IMR-90 (cell line): ENCODE measurements around the gene SDHC. TPM values are rescaled to one million over a fixed set of nuclear protein-coding genes. Genes with fewer than 3 reads are reported as not detected.

Experiments
- ATAC-seq: fragments of 200-7000 bp; cut with Tn5 transposase; 2 replicates; pipeline ENCODE4 v1.9.1; 2020; ENCODE audit warnings: low read depth, mild to moderate bottlenecking, moderate library complexity
- BruUV-seq: library from RNA; stranded (reverse); fragments of 400-500 nt; replicated peaks from 2 replicates; lab custom pipeline; 2021; lab: Mats Ljungman, UMichigan
- CTCF ChIA-PET: fragments of 300-600 bp; formaldehyde crosslinking; extraction: SDS; loops from one replicate; lab custom pipeline; 2021; ENCODE audit warnings: antibody characterized with exemption; lab: Yijun Ruan, JAX
- POLR2A ChIA-PET: fragments of 300-600 bp; sonication (Branson Sonifier 250); formaldehyde crosslinking; loops from one replicate; lab custom pipeline; 2022; ENCODE audit warnings: antibody characterized with exemption; ENCODE audit not compliant: unreplicated experiment; lab: Charles Lee
- DNase-seq: peaks from one replicate; pipeline ENCODE4 v3.0.0; 2013
- H2AFZ ChIP-seq: replicated peaks from 2 replicates; pipeline ENCODE3; 2013; ENCODE audit warnings: low read length, mild to moderate bottlenecking; ENCODE audit not compliant: poor library complexity
- H2AK5ac ChIP-seq: 2 replicates; pipeline ENCODE4 v1.6.1; 2013; ENCODE audit warnings: low read depth, low read length, inconsistent platforms
- H2AK9ac ChIP-seq: replicated peaks from 2 replicates; pipeline ENCODE3; 2013; ENCODE audit warnings: mild to moderate bottlenecking, low read depth, low read length, moderate library complexity; ENCODE audit not compliant: poor library complexity
- H2BK120ac ChIP-seq: 2 replicates; pipeline ENCODE4 v1.6.1; 2013; ENCODE audit warnings: low read depth, low read length, inconsistent platforms
- H2BK15ac ChIP-seq: 3 replicates; pipeline ENCODE4 v1.6.1; 2013; ENCODE audit warnings: low read depth, low read length, inconsistent platforms
- H2BK20ac ChIP-seq: 2 replicates; pipeline ENCODE4 v1.6.1; 2013; ENCODE audit warnings: low read depth, mild to moderate bottlenecking, inconsistent platforms, low read length, moderate library complexity
- H2BK5ac ChIP-seq: 2 replicates; pipeline ENCODE4 v1.6.1; 2013; ENCODE audit warnings: mild to moderate bottlenecking, low read depth, low read length, inconsistent platforms; ENCODE audit not compliant: poor library complexity, severe bottlenecking
- H3K14ac ChIP-seq: replicated peaks from 2 replicates; pipeline ENCODE4 v1.6.1; 2013; ENCODE audit warnings: low read depth, low read length, inconsistent platforms
- H3K18ac ChIP-seq: 2 replicates; pipeline ENCODE4 v1.6.1; 2013; ENCODE audit warnings: low read depth, low read length, control low read depth
- H3K23ac ChIP-seq: 2 replicates; pipeline ENCODE4 v1.6.1; 2013; ENCODE audit warnings: low read depth, low read length, inconsistent platforms
- H3K27ac ChIP-seq: 2 replicates; pipeline ENCODE4 v1.5.1; 2013; ENCODE audit warnings: mild to moderate bottlenecking, control low read depth, low read length; ENCODE audit not compliant: insufficient read depth
- H3K27me3 ChIP-seq: 2 replicates; pipeline ENCODE4 v1.6.1; 2013; ENCODE audit warnings: low read length; ENCODE audit not compliant: control insufficient read depth, insufficient read depth
- H3K36me3 ChIP-seq: 2 replicates; pipeline ENCODE4 v1.6.1; 2013; ENCODE audit warnings: low read length, mixed read lengths; ENCODE audit not compliant: control insufficient read depth, insufficient read depth
- H3K4ac ChIP-seq: 2 replicates; pipeline ENCODE4 v1.6.1; 2013; ENCODE audit warnings: low read depth, low read length, inconsistent platforms
- H3K4me1 ChIP-seq: 2 replicates; pipeline ENCODE4 v1.6.1; 2013; ENCODE audit warnings: low read length, mixed read lengths; ENCODE audit not compliant: control insufficient read depth, insufficient read depth
- H3K4me2 ChIP-seq: 2 replicates; pipeline ENCODE4 v1.6.1; 2013; ENCODE audit warnings: low read depth, mild to moderate bottlenecking, control low read depth, low read length, moderate library complexity
- H3K4me3 ChIP-seq: 2 replicates; pipeline ENCODE4 v1.5.1; 2013; ENCODE audit warnings: low read depth, mild to moderate bottlenecking, control low read depth, low read length, moderate library complexity; ENCODE audit not compliant: insufficient read depth
- H3K56ac ChIP-seq: 2 replicates; pipeline ENCODE4 v1.6.1; 2013; ENCODE audit warnings: low read length, inconsistent platforms; ENCODE audit not compliant: insufficient read depth; ENCODE audit errors: extremely low read depth
- H3K79me1 ChIP-seq, 2 experiments: 2 replicates each; pipeline ENCODE4 v1.6.1; 2013; ENCODE audit warnings: low read length in 2 of 2, inconsistent platforms in 1 of 2, low read depth in 1 of 2
- H3K9ac ChIP-seq: 2 replicates; pipeline ENCODE4 v1.6.1; 2013; ENCODE audit warnings: low read depth, low read length, control low read depth
- H3K9me1 ChIP-seq: 2 replicates; pipeline ENCODE4 v1.6.1; 2013; ENCODE audit warnings: low read length, inconsistent platforms; ENCODE audit not compliant: insufficient read depth
- H3K9me3 ChIP-seq: 2 replicates; pipeline ENCODE4 v1.6.1; 2013; ENCODE audit warnings: low read length; ENCODE audit not compliant: control insufficient read depth, insufficient read depth
- H4K20me1 ChIP-seq: 2 replicates; pipeline ENCODE4 v1.6.1; 2013; ENCODE audit warnings: low read length, inconsistent platforms; ENCODE audit not compliant: insufficient read depth
- H4K5ac ChIP-seq: 2 replicates; pipeline ENCODE4 v1.6.1; 2013; ENCODE audit warnings: mild to moderate bottlenecking, low read depth, low read length, control low read depth
- H4K8ac ChIP-seq, 2 experiments: 2 replicates each; pipeline ENCODE4 v1.6.1; 2013; ENCODE audit warnings: low read depth in 2 of 2, low read length in 2 of 2, control low read depth in 1 of 2, inconsistent platforms in 1 of 2
- H4K91ac ChIP-seq: 2 replicates; pipeline ENCODE4 v1.6.1; 2013; ENCODE audit warnings: low read depth, low read length, inconsistent platforms; ENCODE audit not compliant: insufficient read depth
- BHLHE40 ChIP-seq: fragments of 150-350 bp; IDR thresholded peaks from 2 replicates; pipeline ENCODE4 v1.6.1; 2016; ENCODE audit warnings: mild to moderate bottlenecking, low read depth, low read length
- CEBPB ChIP-seq: IDR thresholded peaks from 2 replicates; pipeline ENCODE4 v1.6.1; 2012; ENCODE audit warnings: low read depth, low read length, improper control_type of control experiment
- CHD1 ChIP-seq: IDR thresholded peaks from 2 replicates; pipeline ENCODE4 v1.6.1; 2012; ENCODE audit warnings: low read depth, low read length, improper control_type of control experiment
- ELK1 ChIP-seq: fragments of 150-350 bp; IDR thresholded peaks from 2 replicates; pipeline ENCODE4 v1.6.1; 2016; ENCODE audit warnings: low read depth, mild to moderate bottlenecking, low read length, moderate library complexity, borderline replicate concordance
- FOS ChIP-seq: fragments of 150-350 bp; IDR thresholded peaks from 2 replicates; pipeline ENCODE4 v1.6.1; 2016; ENCODE audit warnings: low read depth, low read length
- MAFK ChIP-seq: IDR thresholded peaks from 2 replicates; pipeline ENCODE4 v1.6.1; 2012; ENCODE audit warnings: low read depth, low read length, improper control_type of control experiment
- MAZ ChIP-seq: IDR thresholded peaks from 2 replicates; pipeline ENCODE4 v1.6.1; 2012; ENCODE audit warnings: low read depth, mild to moderate bottlenecking, low read length, improper control_type of control experiment, moderate library complexity, borderline replicate concordance
- MXI1 ChIP-seq: IDR thresholded peaks from 2 replicates; pipeline ENCODE4 v1.6.1; 2012; ENCODE audit warnings: low read depth, mild to moderate bottlenecking, low read length, moderate library complexity, borderline replicate concordance
- NFE2L2 ChIP-seq: fragments of 150-350 bp; IDR thresholded peaks from 2 replicates; pipeline ENCODE4 v1.6.1; 2016; ENCODE audit warnings: low read depth, mild to moderate bottlenecking, low read length
- POLR2A ChIP-seq: IDR thresholded peaks from 2 replicates; pipeline ENCODE4 v1.6.1; 2012; ENCODE audit warnings: mild to moderate bottlenecking, low read depth, low read length
- RAD21 ChIP-seq: IDR thresholded peaks from 2 replicates; pipeline ENCODE4 v1.6.1; 2012; ENCODE audit warnings: low read length, improper control_type of control experiment
- RCOR1 ChIP-seq: IDR thresholded peaks from 2 replicates; pipeline ENCODE4 v1.6.1; 2012; ENCODE audit warnings: mild to moderate bottlenecking, low read length, improper control_type of control experiment; ENCODE audit not compliant: insufficient replicate concordance
- RFX5 ChIP-seq: IDR thresholded peaks from 2 replicates; pipeline ENCODE4 v1.8.0; 2012; ENCODE audit warnings: low read depth, mild to moderate bottlenecking, low read length, moderate library complexity
- SMC3 ChIP-seq: fragments of 150-350 bp; IDR thresholded peaks from 2 replicates; pipeline ENCODE4 v1.6.1; 2016; ENCODE audit warnings: low read depth, mild to moderate bottlenecking, antibody characterized with exemption, low read length, moderate library complexity
- USF2 ChIP-seq: fragments of 150-350 bp; IDR thresholded peaks from 2 replicates; pipeline ENCODE4 v1.6.1; 2017; ENCODE audit warnings: mild to moderate bottlenecking, antibody characterized with exemption, low read length, low read depth
- WGBS, 2 experiments: methylation state at CpG; one replicate each; pipeline versions ENCODE4 v1.1.5 to v1.1.7; 2013; ENCODE audit warnings: missing lambda C conversion rate in 2 of 2; ENCODE audit not compliant: insufficient read length in 1 of 2; ENCODE audit errors: extremely low coverage in 2 of 2; 5-methylcytosine and 5-hydroxymethylcytosine counted together
- dilution Hi-C: fragments of 300-500 bp; cut with HindIII; formaldehyde crosslinking; loops from one replicate; pipeline ENCODE4 v1.14.3; 2018; ENCODE audit warnings: low sequenced_read_pairs; ENCODE audit not compliant: unreplicated experiment
- in situ Hi-C: fragments of 300-500 bp; cut with MboI; formaldehyde crosslinking; loops from 3 replicates; pipeline ENCODE4 v1.14.3; 2019; ENCODE audit warnings: low sequenced_read_pairs, inconsistent platforms, mixed read lengths
- intact Hi-C: fragments of 100-400 bp; cut with micrococcal nuclease; formaldehyde crosslinking; loops from 2 replicates; pipeline ENCODE4 v1.10.0; 2022
- polyA plus RNA-seq, 3 experiments: library from polyadenylated mRNA; depleted of rRNA; stranded (reverse); fragments of >200 nt; gene quantifications; 2 replicates each; pipeline ENCODE4 v1.2.3, GENCODE V29; 2012; ENCODE audit warnings: low replicate concordance in 1 of 3
- total RNA-seq: library from RNA; depleted of rRNA; stranded (reverse); fragments of >200 nt; gene quantifications from 2 replicates; pipeline ENCODE4 v1.2.3, GENCODE V29; 2012
- TF ChIP-seq, protein P1 (sequence below): conservative IDR thresholded peaks from 2 replicates; pipeline ENCODE4 v1.5.1; 2012; ENCODE audit warnings: mild to moderate bottlenecking, low read depth, low read length, improper control_type of control experiment

SDHC gene
- total and polyA plus RNA-seq, 2 of the 4 experiments (the other 2 are of a cell fraction): 158 to 235 TPM

GRCh38 chr1:161290779-161291178, 23.4 kb upstream of the SDHC start:
- Histone ChIP-seq H3K79me1 (no peaks in the 10 kb centered on the region), H4K5ac (no peak overlapping the region), H3K4me2 (no peak overlapping the region), H2AK9ac (no peak overlapping the region), H4K8ac (no peak overlapping the region), H3K18ac (no peak overlapping the region), H3K14ac (no peak overlapping the region), H2AFZ (no peak overlapping the region), H3K9me3 (no peaks in the 10 kb centered on the region), H4K20me1 (no peaks in the 10 kb centered on the region), H3K4me3 (no peak overlapping the region), H3K9me1 (no peaks in the 10 kb centered on the region), H3K36me3 (no peaks in the 10 kb centered on the region), H2AK5ac (no peak overlapping the region), H4K91ac (no peak overlapping the region), H3K23ac (no peak overlapping the region), H2BK20ac (no peak overlapping the region), H3K4ac (no peak overlapping the region), H2BK120ac (no peak overlapping the region), H3K4me1 (no peaks in the 10 kb centered on the region), H2BK5ac (no peak overlapping the region), H3K56ac (no peak overlapping the region), H3K9ac (no peak overlapping the region), H2BK15ac (no peak overlapping the region), H3K27ac (no peak overlapping the region), H3K27me3 (peaks cover 4% of the 10 kb centered on the region)
- WGBS, 2 experiments: no CpG with 5 or more reads among the region's 1 CpG
- ChIA-PET POLR2A (no interaction called here), CTCF (interaction anchor here (0.5 to 1.8 kb wide), 14 partner anchors 8 to 1054 kb away, joined by 3 to 11 read pairs (median 3); partner anchors contain the start of genes SDHC and TOMM40L)
- intact Hi-C loops: loop anchor here (1.0 to 2.0 kb wide), 3 partner anchors 22 to 98 kb away; no protein-coding TSS in a partner anchor
- ATAC-seq (no peak), DNase-seq (no peak)
- no TSS peak for BruUV-seq
- dilution Hi-C loops: no loop called here
- in situ Hi-C loops: loop anchor here (5.0 kb wide), 1 partner anchor 63 kb away; the partner anchor contains the start of gene TOMM40L
- TF ChIP-seq MAZ (no peak), CHD1 (no peak), FOS (no peak), POLR2A (no peak), MXI1 (no peak), ELK1 (no peak), MAFK (no peak), RAD21 (no peak), BHLHE40 (no peak), RFX5 (no peak), USF2 (no peak), RCOR1 (no peak), NFE2L2 (no peak), CEBPB (no peak), SMC3 (no peak)
- TF ChIP-seq, protein P1, sequence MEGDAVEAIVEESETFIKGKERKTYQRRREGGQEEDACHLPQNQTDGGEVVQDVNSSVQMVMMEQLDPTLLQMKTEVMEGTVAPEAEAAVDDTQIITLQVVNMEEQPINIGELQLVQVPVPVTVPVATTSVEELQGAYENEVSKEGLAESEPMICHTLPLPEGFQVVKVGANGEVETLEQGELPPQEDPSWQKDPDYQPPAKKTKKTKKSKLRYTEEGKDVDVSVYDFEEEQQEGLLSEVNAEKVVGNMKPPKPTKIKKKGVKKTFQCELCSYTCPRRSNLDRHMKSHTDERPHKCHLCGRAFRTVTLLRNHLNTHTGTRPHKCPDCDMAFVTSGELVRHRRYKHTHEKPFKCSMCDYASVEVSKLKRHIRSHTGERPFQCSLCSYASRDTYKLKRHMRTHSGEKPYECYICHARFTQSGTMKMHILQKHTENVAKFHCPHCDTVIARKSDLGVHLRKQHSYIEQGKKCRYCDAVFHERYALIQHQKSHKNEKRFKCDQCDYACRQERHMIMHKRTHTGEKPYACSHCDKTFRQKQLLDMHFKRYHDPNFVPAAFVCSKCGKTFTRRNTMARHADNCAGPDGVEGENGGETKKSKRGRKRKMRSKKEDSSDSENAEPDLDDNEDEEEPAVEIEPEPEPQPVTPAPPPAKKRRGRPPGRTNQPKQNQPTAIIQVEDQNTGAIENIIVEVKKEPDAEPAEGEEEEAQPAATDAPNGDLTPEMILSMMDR: no peak
